Testis (tissue), 2 donors: ENCODE data around the gene PPM1H.

Experiments used
- POLR2A ChIP-seq: fragments of 450-650 bp; IDR thresholded peaks from one replicate; pipeline ENCODE4 v1.6.1; 2017; ENCODE audit warnings: antibody characterized with exemption, mild to moderate bottlenecking, moderate library complexity
- TF ChIP-seq, protein P1 (sequence below), 3 experiments: fragments of 450-650 bp in 2 of 3; fragments of 200-600 bp in 1 of 3; sonication (generic) in 1 of 3; IDR thresholded peaks; one replicate each; pipeline ENCODE4 v1.5.1; 2016 to 2019; ENCODE audit warnings: antibody characterized with exemption in 3 of 3, mild to moderate bottlenecking in 2 of 3, moderate library complexity in 1 of 3

DNA sequence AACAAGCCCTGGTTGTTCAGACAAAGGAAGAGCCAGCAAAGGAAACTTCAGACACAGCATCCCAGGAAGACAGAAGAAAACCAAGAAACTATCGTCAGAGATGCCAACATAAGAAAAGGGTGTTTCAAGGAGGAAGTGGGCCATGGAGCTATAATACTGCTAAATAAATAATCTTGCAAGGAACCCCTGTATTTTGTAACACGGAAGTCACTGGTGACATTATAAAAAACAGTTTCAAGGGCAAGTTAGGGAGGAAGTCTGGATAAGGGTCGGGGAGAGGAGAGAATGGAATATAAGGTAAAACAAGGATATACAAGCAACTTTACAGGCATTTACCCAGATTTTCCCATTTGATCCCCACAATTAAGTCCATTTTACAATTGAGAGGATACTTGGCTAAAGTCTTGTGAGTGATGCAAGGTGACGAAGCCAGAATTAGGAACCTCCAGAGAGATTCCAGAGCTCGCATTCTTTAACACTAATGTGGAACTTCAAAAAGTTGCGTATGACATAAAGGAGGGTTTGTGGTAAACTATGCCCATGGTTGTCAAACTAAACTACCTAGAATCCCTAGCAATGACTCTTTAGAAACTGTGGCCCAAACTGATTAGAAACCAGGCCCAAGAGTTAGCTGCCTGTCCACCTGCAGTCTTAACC is 46.4 kb downstream of the PPM1H start:
- TF ChIP-seq, protein P1, sequence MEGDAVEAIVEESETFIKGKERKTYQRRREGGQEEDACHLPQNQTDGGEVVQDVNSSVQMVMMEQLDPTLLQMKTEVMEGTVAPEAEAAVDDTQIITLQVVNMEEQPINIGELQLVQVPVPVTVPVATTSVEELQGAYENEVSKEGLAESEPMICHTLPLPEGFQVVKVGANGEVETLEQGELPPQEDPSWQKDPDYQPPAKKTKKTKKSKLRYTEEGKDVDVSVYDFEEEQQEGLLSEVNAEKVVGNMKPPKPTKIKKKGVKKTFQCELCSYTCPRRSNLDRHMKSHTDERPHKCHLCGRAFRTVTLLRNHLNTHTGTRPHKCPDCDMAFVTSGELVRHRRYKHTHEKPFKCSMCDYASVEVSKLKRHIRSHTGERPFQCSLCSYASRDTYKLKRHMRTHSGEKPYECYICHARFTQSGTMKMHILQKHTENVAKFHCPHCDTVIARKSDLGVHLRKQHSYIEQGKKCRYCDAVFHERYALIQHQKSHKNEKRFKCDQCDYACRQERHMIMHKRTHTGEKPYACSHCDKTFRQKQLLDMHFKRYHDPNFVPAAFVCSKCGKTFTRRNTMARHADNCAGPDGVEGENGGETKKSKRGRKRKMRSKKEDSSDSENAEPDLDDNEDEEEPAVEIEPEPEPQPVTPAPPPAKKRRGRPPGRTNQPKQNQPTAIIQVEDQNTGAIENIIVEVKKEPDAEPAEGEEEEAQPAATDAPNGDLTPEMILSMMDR (IDR thresholded peaks at IDR 0.05) = no peak
- no peak for TF ChIP-seq POLR2A
